K562 (cell line): ENCODE results near the gene CMBL. TPM values are rescaled to one million over a fixed set of nuclear protein-coding genes. Genes with fewer than 3 reads are reported as not detected.
A peak's percentile ranks its signal among the peaks of the same experiment; 100 is the strongest.

ENCODE experiments used
- ARID3B ChIP-seq: fragments of 250-450 bp; sonication (Bioruptor Pico); IDR thresholded peaks from 2 replicates; pipeline ENCODE4 v1.4.0; 2020; ENCODE audit warnings: borderline replicate concordance
- HIVEP1 ChIP-seq: fragments of 250-450 bp; sonication (Bioruptor Pico); IDR thresholded peaks from 2 replicates; pipeline ENCODE4 v1.4.0; 2020; ENCODE audit warnings: mild to moderate bottlenecking
- HMGXB4 ChIP-seq: sonication (generic); formaldehyde crosslinking; IDR thresholded peaks from 2 replicates; pipeline ENCODE4 v1.8.1; 2023; ENCODE audit warnings: mild to moderate bottlenecking, missing genetic modification reagents
- LARP7 ChIP-seq: fragments of 450-650 bp; IDR thresholded peaks from 2 replicates; pipeline ENCODE4 v1.6.1; 2016
- POU5F1 ChIP-seq: fragments of 150-350 bp; IDR thresholded peaks from 2 replicates; pipeline ENCODE4 v1.6.1; 2014; ENCODE audit warnings: borderline replicate concordance, low read length, low read depth, mild to moderate bottlenecking; ENCODE audit not compliant: partially characterized antibody
- RNF2 ChIP-seq: sonication (generic); IDR thresholded peaks from 2 replicates; pipeline ENCODE4 v1.6.1; 2016
- SMARCE1 ChIP-seq: fragments of 450-650 bp; IDR thresholded peaks from 2 replicates; pipeline ENCODE4 v1.7.1; 2016; ENCODE audit warnings: mild to moderate bottlenecking
- SRSF1 ChIP-seq: fragments of 200-400 bp; formaldehyde crosslinking; IDR thresholded peaks from 2 replicates; pipeline ENCODE4 v1.6.1; 2017; ENCODE audit warnings: mild to moderate bottlenecking, low read depth, low read length, moderate library complexity
- STAT5B ChIP-seq: fragments of 250-450 bp; sonication (Bioruptor Pico); IDR thresholded peaks from 2 replicates; pipeline ENCODE4 v1.8.0; 2021; ENCODE audit warnings: mild to moderate bottlenecking, inconsistent platforms
- TBP ChIP-seq: optimal IDR thresholded peaks from 2 replicates; pipeline ENCODE3; 2011; ENCODE audit warnings: low read depth, low read length, improper control_type of control experiment
- ZC3H11A ChIP-seq: IDR thresholded peaks from 2 replicates; pipeline ENCODE4 v1.6.1; 2012; ENCODE audit warnings: low read depth, low read length, improper control_type of control experiment
- ZFP1 ChIP-seq: fragments of 450-650 bp; formaldehyde crosslinking; IDR thresholded peaks from 2 replicates; pipeline ENCODE4 v1.4.0; 2020; ENCODE audit warnings: mild to moderate bottlenecking, mixed read lengths
- ZFP91 ChIP-seq: sonication (generic); formaldehyde crosslinking; IDR thresholded peaks from 2 replicates; pipeline ENCODE4 v1.8.0; 2022; ENCODE audit warnings: mild to moderate bottlenecking, missing genetic modification reagents
- ZKSCAN1 ChIP-seq: fragments of 150-350 bp; IDR thresholded peaks from 2 replicates; pipeline ENCODE4 v1.6.1; 2016; ENCODE audit warnings: low read depth, low read length
- ZNF280A ChIP-seq: fragments of 450-650 bp; IDR thresholded peaks from 2 replicates; pipeline ENCODE4 v1.6.1; 2018; ENCODE audit warnings: mild to moderate bottlenecking, low read depth; ENCODE audit not compliant: partially characterized antibody
- ZNF76 ChIP-seq: fragments of 250-450 bp; sonication (Bioruptor Pico); IDR thresholded peaks from 2 replicates; pipeline ENCODE4 v1.4.0; 2020; ENCODE audit warnings: mild to moderate bottlenecking, moderate library complexity, borderline replicate concordance
- ZNF785 ChIP-seq: fragments of 250-450 bp; sonication (Bioruptor Pico); IDR thresholded peaks from 2 replicates; pipeline ENCODE4 v1.4.0; 2020; ENCODE audit warnings: mild to moderate bottlenecking
- polyA plus RNA-seq, 8 experiments: library from polyadenylated mRNA; depleted of rRNA in 4 of 8; stranded (reverse) in 5 of 8; unstranded in 3 of 8; fragments of >200 nt; fragmentation: Nextera tagmentation in 2 of 8; fragmentation: Illumina TruSeq in 1 of 8; extraction: Ambion mirVana in 2 of 8; extraction: Trizol in 1 of 8; gene quantifications; 2 replicates each; pipeline versions ENCODE4 v1.2.1 to v1.2.3, GENCODE V29; 2011 to 2014; ENCODE audit warnings: inconsistent platforms in 1 of 8, missing spikeins in 1 of 8
- total RNA-seq, 7 experiments: library from RNA; depleted of rRNA in 6 of 7; stranded (reverse); fragments of >200 nt in 6 of 7; fragmentation: Illumina TruSeq in 2 of 7; extraction: Trizol in 2 of 7; gene quantifications; 2 replicates each; pipeline versions ENCODE4 v1.2.1 to v1.2.3, GENCODE V29; 2011 to 2021; ENCODE audit warnings: low replicate concordance in 1 of 7
- TF ChIP-seq, protein P1 (sequence below): IDR thresholded peaks from 2 replicates; pipeline ENCODE4 v1.6.1; 2011; ENCODE audit warnings: borderline replicate concordance, low read depth, mild to moderate bottlenecking, moderate library complexity, low read length; ENCODE audit not compliant: insufficient read depth, poor library complexity, severe bottlenecking

Gene CMBL
- total and polyA plus RNA-seq, 9 of the 15 experiments (the other 6 are each of a cell fraction or from before 2014, with no cell fraction given): 22.6 to 192 (median 71.1) TPM

- TF ChIP-seq SRSF1: no peak
- no peak for TF ChIP-seq ARID3B
- peak; percentile 91 for TF ChIP-seq LARP7
- peak; percentile 61 for TF ChIP-seq TBP
- TF ChIP-seq, protein P1, sequence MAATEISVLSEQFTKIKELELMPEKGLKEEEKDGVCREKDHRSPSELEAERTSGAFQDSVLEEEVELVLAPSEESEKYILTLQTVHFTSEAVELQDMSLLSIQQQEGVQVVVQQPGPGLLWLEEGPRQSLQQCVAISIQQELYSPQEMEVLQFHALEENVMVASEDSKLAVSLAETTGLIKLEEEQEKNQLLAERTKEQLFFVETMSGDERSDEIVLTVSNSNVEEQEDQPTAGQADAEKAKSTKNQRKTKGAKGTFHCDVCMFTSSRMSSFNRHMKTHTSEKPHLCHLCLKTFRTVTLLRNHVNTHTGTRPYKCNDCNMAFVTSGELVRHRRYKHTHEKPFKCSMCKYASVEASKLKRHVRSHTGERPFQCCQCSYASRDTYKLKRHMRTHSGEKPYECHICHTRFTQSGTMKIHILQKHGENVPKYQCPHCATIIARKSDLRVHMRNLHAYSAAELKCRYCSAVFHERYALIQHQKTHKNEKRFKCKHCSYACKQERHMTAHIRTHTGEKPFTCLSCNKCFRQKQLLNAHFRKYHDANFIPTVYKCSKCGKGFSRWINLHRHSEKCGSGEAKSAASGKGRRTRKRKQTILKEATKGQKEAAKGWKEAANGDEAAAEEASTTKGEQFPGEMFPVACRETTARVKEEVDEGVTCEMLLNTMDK: no peak
- TF ChIP-seq ZKSCAN1: no peak
- no peak for TF ChIP-seq POU5F1
- no peak for TF ChIP-seq HIVEP1
- no peak for TF ChIP-seq ZC3H11A
- no peak for TF ChIP-seq ZNF280A
- peak; percentile 69 for TF ChIP-seq SMARCE1
- peak; percentile 81; the same call in 1 of the 2 replicates for TF ChIP-seq HMGXB4 (CRISPR knock-in tag)
- TF ChIP-seq ZFP91 (CRISPR knock-in tag): no peak
- 0 out of 2 replicates have a peak, but pooled peaks have one; percentile 30 for TF ChIP-seq ZNF76 (CRISPR knock-in tag)
- TF ChIP-seq RNF2: peak; percentile 74
- no peak for TF ChIP-seq ZNF785
- no peak for TF ChIP-seq STAT5B (CRISPR knock-in tag)
- no peak for TF ChIP-seq ZFP1 (CRISPR knock-in tag)
Measured at GRCh38 chr5:10307206-10308148, at the start of gene CMBL (continued).
